Kidney (tissue), 14 donors: ENCODE measurements around the gene B4GALT6. TPM values are rescaled to one million over a fixed set of nuclear protein-coding genes. Genes with fewer than 3 reads are reported as not detected.

Experiments used
- DNase-seq, 5 donors: peaks; one replicate each; pipeline ENCODE4 v3.0.0-alpha.2; 2013 to 2020
- FAIRE-seq: peaks from 2 replicates; lab custom pipeline; 2012; peaks lifted over from hg19 to GRCh38; lab: Jason Lieb, UNC
- H3K27ac ChIP-seq, 2 donors: one replicate each; pipeline ENCODE4 v1.7.0; 2013; ENCODE audit warnings: low read depth in 2 of 2, low read length in 2 of 2, inconsistent platforms in 1 of 2
- H3K27me3 ChIP-seq: one replicate; pipeline ENCODE4 v1.7.1; 2013; ENCODE audit warnings: low read length, inconsistent platforms; ENCODE audit not compliant: control insufficient read depth, insufficient read depth
- H3K36me3 ChIP-seq, 3 donors: one replicate each; pipeline versions ENCODE4 v1.7.0 to v1.7.1; 2013; ENCODE audit warnings: low read length in 3 of 3, control low read depth in 1 of 3, inconsistent platforms in 1 of 3; ENCODE audit not compliant: insufficient read depth in 3 of 3, control insufficient read depth in 2 of 3
- H3K4me1 ChIP-seq, 3 donors: one replicate each; pipeline versions ENCODE4 v1.7.0 to v1.7.1; 2013; ENCODE audit warnings: low read length in 3 of 3, inconsistent platforms in 1 of 3, low read depth in 1 of 3; ENCODE audit not compliant: control insufficient read depth in 2 of 3, insufficient read depth in 2 of 3
- H3K4me3 ChIP-seq, 3 donors: one replicate each; pipeline versions ENCODE4 v1.7.0 to v1.8.1; 2013; ENCODE audit warnings: low read length in 3 of 3, control low read depth in 1 of 3, inconsistent platforms in 1 of 3
- H3K9ac ChIP-seq, 3 donors: one replicate each; pipeline versions ENCODE4 v1.7.0 to v1.7.1; 2013; ENCODE audit warnings: low read length in 3 of 3, control low read depth in 1 of 3, inconsistent platforms in 1 of 3
- H3K9me3 ChIP-seq, 3 donors: one replicate each; pipeline versions ENCODE4 v1.7.0 to v1.7.1; 2013; ENCODE audit warnings: low read length in 3 of 3, control low read depth in 1 of 3, inconsistent platforms in 1 of 3; ENCODE audit not compliant: control insufficient read depth in 2 of 3, insufficient read depth in 1 of 3
- CTCF ChIP-seq: IDR thresholded peaks from 3 replicates; pipeline ENCODE4 v1.5.1; 2012; ENCODE audit warnings: mild to moderate bottlenecking, moderate library complexity, borderline replicate concordance; ENCODE audit not compliant: insufficient read depth; ENCODE audit errors: extremely low read depth
- intact Hi-C: fragments of 100-400 bp; cut with DNase I; formaldehyde crosslinking; loops from one replicate; pipeline ENCODE4 v1.11.1; 2022
- polyA plus RNA-seq: library from polyadenylated mRNA; stranded (reverse); fragments of 350-450 nt; fragmentation: Illumina TruSeq; extraction: RNeasy Lipid Tissue Mini Kit (QIAGEN cat#74804); gene quantifications from one replicate; pipeline ENCODE4 v1.2.3, GENCODE V29; 2014; ENCODE audit warnings: low read depth, low replicate concordance; ENCODE audit not compliant: insufficient read depth
- total RNA-seq: library from RNA; stranded (reverse); fragmentation: NEBNext Ultra II Directional; extraction: Animal tissue kit (Norgen Biotek cat#: 25700); gene quantifications from one replicate; pipeline ENCODE4 v1.2.1, GENCODE V29; 2021
- donor health status: control.
- donor health status: control.
- donor health status: control.
- donor health status: control.
- donor health status: control.
- donor health status: DM: yes; HTN: yes; CAD: no.
- donor health status: Normal renal cell carcinoma (clear cell type).

B4GALT6 gene
- total and polyA plus RNA-seq, 2 donors from 2014 or later = 2.1 to 4.2 TPM

GRCh38 chr18:31609886-31610285 is 74.5 kb downstream of the B4GALT6 start:
- FAIRE-seq = no peak

GRCh38 chr18:31607384-31607783 is 77.0 kb downstream of the B4GALT6 start:
- Histone ChIP-seq H3K27me3 (no peaks in the 10 kb centered on the region), H3K4me3 (no peak overlapping the region), H3K36me3 (no peaks in the 10 kb centered on the region), H3K4me1 (no peaks in the 10 kb centered on the region), H3K9ac (no peak overlapping the region), H3K27ac (no peak overlapping the region), H3K9me3 (no peaks in the 10 kb centered on the region)
- DNase-seq = no peak
- no peak for FAIRE-seq
- intact Hi-C loops = no loop called here
- no peak for TF ChIP-seq CTCF

More at GRCh38 chr18:31609886-31610285, 74.5 kb downstream of the B4GALT6 start:
- intact Hi-C loops = no loop called here
- Histone ChIP-seq H3K27ac (no peak overlapping the region), H3K4me1 (no peaks in the 10 kb centered on the region), H3K9ac (no peak overlapping the region), H3K4me3 (no peak overlapping the region), H3K27me3 (no peaks in the 10 kb centered on the region), H3K9me3 (no peaks in the 10 kb centered on the region), H3K36me3 (no peaks in the 10 kb centered on the region)
- DNase-seq = no peak
- no peak for TF ChIP-seq CTCF

- Histone ChIP-seq H3K36me3 (no peaks in the 10 kb centered on the region), H3K27ac (no peak overlapping the region), H3K4me1 (no peaks in the 10 kb centered on the region), H3K9me3 (no peaks in the 10 kb centered on the region), H3K9ac (no peak overlapping the region), H3K4me3 (no peak overlapping the region), H3K27me3 (no peaks in the 10 kb centered on the region)
- intact Hi-C loops = no loop called here
- no peak for FAIRE-seq
- DNase-seq = no peak
- no peak for TF ChIP-seq CTCF
These were observed 78.1 kb downstream of the B4GALT6 start for GRCh38 chr18:31606265-31606664.

GRCh38 chr18:31603315-31603714 is 81.1 kb downstream of the B4GALT6 start:
- no peaks in the 10 kb centered on the region for H3K9me3 ChIP-seq
- no peaks in the 10 kb centered on the region for H3K27me3 ChIP-seq
- no peaks in the 10 kb centered on the region for H3K36me3 ChIP-seq
- no peak for FAIRE-seq
- no peak for DNase-seq
- intact Hi-C loops = no loop called here
- no peak overlapping the region for H3K27ac ChIP-seq
- H3K4me1 ChIP-seq = no peaks in the 10 kb centered on the region
- no peak overlapping the region for H3K9ac ChIP-seq
- TF ChIP-seq CTCF = no peak
- no peak overlapping the region for H3K4me3 ChIP-seq
